Neural crest cell (in vitro differentiated cells): Measurements from ENCODE around the gene ADGB. TPM values are rescaled to one million over a fixed set of nuclear protein-coding genes. Genes with fewer than 3 reads are reported as not detected.

Source experiments
- DNase-seq: peaks from one replicate; pipeline ENCODE4 v3.0.0; 2021; ENCODE audit warnings: low read depth, mixed read lengths, low spot score
- H3K27ac Mint-ChIP-seq: one replicate; pipeline ENCODE4 v1.8.0; 2021; ENCODE audit warnings: mild to moderate bottlenecking, mixed read lengths; ENCODE audit not compliant: unreplicated experiment
- H3K27me3 Mint-ChIP-seq: 2 replicates; pipeline ENCODE4 v1.8.0; 2021; ENCODE audit warnings: low read depth, mild to moderate bottlenecking, mixed read lengths
- H3K36me3 Mint-ChIP-seq: 2 replicates; pipeline ENCODE4 v1.8.0; 2021; ENCODE audit warnings: low read depth, mild to moderate bottlenecking, mixed read lengths
- H3K4me1 Mint-ChIP-seq: 2 replicates; pipeline ENCODE4 v1.8.0; 2021; ENCODE audit warnings: mixed read lengths
- H3K4me3 Mint-ChIP-seq: one replicate; pipeline ENCODE4 v1.8.0; 2021; ENCODE audit warnings: mild to moderate bottlenecking, mixed read lengths
- H3K9me3 Mint-ChIP-seq: 2 replicates; pipeline ENCODE4 v1.8.0; 2021; ENCODE audit warnings: mixed read lengths
- total RNA-seq: library from RNA; stranded (reverse); gene quantifications from 2 replicates; pipeline ENCODE4 v1.2.1, GENCODE V29; 2021
- TF ChIP-seq, protein P1 (sequence below): fragments of 200-600 bp; sonication (generic); conservative IDR thresholded peaks from 2 replicates; pipeline ENCODE4 v1.5.0; 2021; ENCODE audit warnings: antibody characterized with exemption, mild to moderate bottlenecking

ADGB gene
- total RNA-seq, 1 donor from 2014 or later = not detected

DNA sequence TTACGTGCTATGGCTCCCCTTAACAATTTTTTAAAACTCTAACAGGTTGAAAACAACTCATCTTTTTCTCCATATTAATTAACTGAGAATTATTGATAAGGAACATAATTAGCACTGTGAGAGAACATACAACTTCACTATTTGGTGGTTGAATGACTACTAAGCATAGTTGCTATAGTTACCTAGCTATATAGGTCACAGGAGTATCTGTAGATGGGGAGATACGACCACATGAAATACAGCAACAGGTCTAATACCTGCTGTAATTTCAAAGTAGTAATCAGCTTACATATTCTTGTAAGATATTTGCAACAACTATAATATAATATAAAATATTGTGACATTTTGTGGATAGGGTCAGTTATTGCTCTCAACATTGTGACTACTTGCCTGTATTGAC lies 102.9 kb downstream of the ADGB start:
- no peak overlapping the region for H3K4me3 Mint-ChIP-seq
- H3K36me3 Mint-ChIP-seq = no peaks in the 10 kb centered on the region
- no peak for DNase-seq
- no peaks in the 10 kb centered on the region for H3K4me1 Mint-ChIP-seq
- TF ChIP-seq, protein P1, sequence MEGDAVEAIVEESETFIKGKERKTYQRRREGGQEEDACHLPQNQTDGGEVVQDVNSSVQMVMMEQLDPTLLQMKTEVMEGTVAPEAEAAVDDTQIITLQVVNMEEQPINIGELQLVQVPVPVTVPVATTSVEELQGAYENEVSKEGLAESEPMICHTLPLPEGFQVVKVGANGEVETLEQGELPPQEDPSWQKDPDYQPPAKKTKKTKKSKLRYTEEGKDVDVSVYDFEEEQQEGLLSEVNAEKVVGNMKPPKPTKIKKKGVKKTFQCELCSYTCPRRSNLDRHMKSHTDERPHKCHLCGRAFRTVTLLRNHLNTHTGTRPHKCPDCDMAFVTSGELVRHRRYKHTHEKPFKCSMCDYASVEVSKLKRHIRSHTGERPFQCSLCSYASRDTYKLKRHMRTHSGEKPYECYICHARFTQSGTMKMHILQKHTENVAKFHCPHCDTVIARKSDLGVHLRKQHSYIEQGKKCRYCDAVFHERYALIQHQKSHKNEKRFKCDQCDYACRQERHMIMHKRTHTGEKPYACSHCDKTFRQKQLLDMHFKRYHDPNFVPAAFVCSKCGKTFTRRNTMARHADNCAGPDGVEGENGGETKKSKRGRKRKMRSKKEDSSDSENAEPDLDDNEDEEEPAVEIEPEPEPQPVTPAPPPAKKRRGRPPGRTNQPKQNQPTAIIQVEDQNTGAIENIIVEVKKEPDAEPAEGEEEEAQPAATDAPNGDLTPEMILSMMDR = no peak
- H3K9me3 Mint-ChIP-seq = no peaks in the 10 kb centered on the region
- peaks cover 5% of the 10 kb centered on the region for H3K27me3 Mint-ChIP-seq
- no peak overlapping the region for H3K27ac Mint-ChIP-seq

DNA sequence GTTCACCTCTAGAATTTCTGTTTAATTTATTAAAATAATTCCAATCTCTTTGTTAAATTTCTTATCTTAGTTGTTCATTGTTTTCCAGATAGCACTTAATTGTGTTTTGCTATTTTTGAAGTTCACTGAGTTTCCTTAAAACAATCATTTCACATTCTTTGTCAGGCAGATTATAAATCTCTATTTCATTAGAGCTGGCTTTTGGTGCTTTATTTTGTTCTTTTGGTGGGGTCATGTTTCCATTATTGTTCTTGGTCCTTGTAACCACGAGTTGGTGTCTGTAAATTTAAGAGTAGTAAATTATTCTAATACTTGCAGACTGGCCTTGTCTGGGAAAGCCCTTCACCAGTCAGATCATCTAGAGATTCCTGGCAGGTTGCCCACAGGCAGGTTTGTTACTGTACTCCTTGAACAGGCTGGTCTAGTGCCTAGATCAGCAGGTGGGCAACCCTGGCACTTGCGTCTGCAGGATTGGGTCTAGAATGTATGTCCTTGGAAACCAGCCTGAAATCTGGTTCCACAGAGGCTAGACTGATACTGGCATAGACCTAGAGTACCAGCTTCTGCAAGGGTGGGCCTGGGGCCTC lies 110.4 kb downstream of the ADGB start:
- Mint-ChIP-seq H3K4me3 (no peak overlapping the region), H3K27ac (no peak overlapping the region)
- DNase-seq = no peak

DNA sequence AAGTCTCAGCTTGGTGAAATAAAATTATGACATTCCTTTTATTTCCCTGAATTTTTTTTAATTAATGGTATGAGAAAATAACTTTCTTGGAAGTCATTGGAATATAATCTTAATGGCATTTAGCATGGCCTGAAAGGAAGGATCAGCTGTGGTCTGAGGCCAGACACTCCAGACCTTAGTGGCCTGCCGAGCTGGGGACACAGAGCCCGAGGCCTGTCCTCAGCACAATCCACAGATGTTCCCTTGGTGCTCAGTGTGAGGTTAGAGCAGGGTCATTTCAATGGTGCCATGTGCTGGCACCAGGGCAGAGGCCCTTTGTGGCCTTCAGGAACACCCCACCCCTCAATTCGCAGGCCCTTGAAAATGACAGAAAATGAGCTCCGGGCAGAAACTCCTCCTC lies 120.6 kb downstream of the ADGB start:
- H3K36me3 Mint-ChIP-seq = no peaks in the 10 kb centered on the region
- H3K4me1 Mint-ChIP-seq = no peaks in the 10 kb centered on the region
- no peaks in the 10 kb centered on the region for H3K9me3 Mint-ChIP-seq
- TF ChIP-seq, protein P1 = no peak
- no peaks in the 10 kb centered on the region for H3K27me3 Mint-ChIP-seq
- no peak for DNase-seq
- H3K4me3 Mint-ChIP-seq = no peak overlapping the region
- H3K27ac Mint-ChIP-seq = no peak overlapping the region

More for the DNA sequence above, 110.4 kb downstream of the ADGB start:
- Mint-ChIP-seq H3K9me3 (no peaks in the 10 kb centered on the region), H3K4me1 (no peaks in the 10 kb centered on the region), H3K36me3 (no peaks in the 10 kb centered on the region), H3K27me3 (no peaks in the 10 kb centered on the region)
- TF ChIP-seq, protein P1 = no peak

DNA sequence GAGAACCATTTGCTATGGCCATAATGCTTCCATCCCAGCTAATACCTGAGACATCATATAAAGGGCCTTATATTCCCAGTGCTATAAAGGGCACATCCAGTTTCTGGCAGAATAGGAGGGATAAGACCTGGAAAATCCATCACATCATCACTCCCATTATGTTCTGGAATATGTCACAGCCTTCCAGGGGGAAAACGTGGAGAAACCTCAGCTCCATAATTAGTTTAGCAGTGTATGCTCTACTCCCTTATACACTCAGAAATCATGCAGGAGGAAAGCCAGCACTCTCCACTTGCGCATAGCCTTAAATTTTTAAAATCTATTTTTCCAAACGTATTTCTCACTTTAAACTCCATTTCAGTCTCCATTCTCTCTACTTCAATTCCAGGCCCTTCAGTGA lies 140.9 kb downstream of the ADGB start:
- DNase-seq = no peak
- Mint-ChIP-seq H3K4me3 (no peak overlapping the region), H3K9me3 (no peaks in the 10 kb centered on the region), H3K27me3 (no peaks in the 10 kb centered on the region), H3K27ac (no peak overlapping the region), H3K4me1 (peaks cover 3% of the 10 kb centered on the region), H3K36me3 (no peaks in the 10 kb centered on the region)
- TF ChIP-seq, protein P1 = no peak

DNA sequence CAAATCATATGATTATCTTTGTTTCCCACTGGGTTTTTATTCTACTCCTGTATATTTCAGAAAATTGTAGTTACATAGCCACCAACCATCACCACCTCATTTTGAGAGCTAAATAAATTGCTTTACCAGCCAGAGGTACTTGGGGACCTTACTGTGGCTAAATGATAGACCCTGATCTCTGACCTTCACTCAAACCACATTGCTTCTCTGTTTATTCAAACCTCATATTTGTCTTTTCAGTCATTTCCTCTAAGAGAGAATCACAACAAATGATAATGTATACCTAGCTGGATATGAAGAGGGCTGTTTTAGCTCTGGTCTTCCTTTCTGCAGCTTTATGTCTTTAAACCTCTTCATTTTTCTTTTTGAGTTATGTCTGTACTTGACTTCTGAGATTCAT lies 142.8 kb downstream of the ADGB start:
- H3K36me3 Mint-ChIP-seq = no peaks in the 10 kb centered on the region
- no peak for DNase-seq
- no peaks in the 10 kb centered on the region for H3K9me3 Mint-ChIP-seq
- H3K27ac Mint-ChIP-seq = no peak overlapping the region
- TF ChIP-seq, protein P1 = no peak
- H3K4me1 Mint-ChIP-seq = peaks cover 3% of the 10 kb centered on the region
- no peak overlapping the region for H3K4me3 Mint-ChIP-seq
- H3K27me3 Mint-ChIP-seq = no peaks in the 10 kb centered on the region
